ENCODE measurements around the gene ZC3H13. TPM values are rescaled to one million over a fixed set of nuclear protein-coding genes. Genes with fewer than 3 reads are reported as not detected.

The ZC3H13 gene
- total and polyA plus RNA-seq, 4 donors: 14.1 to 57.0 (median 35.9) TPM

- Histone ChIP-seq H3K27ac (ENCODE audit: low read depth in 1 of 2, low read length in 2 of 2) (no peak overlapping the region), H3K4me3 (ENCODE audit: low read length in 2 of 2) (no peak overlapping the region), H3K4me1 (ENCODE audit: control insufficient read depth in 1 of 2, insufficient read depth in 2 of 2, low read length in 2 of 2) (no peaks in the 10 kb centered on the region), H3K27me3 (ENCODE audit: control insufficient read depth in 1 of 2, insufficient read depth in 2 of 2, low read length in 1 of 2) (no peaks in the 10 kb centered on the region), H3K9me3 (ENCODE audit: control insufficient read depth, low read length) (peaks cover 5% of the 10 kb centered on the region), H3K36me3 (ENCODE audit: control insufficient read depth in 1 of 2, insufficient read depth in 2 of 2, low read length in 1 of 2) (no peaks in the 10 kb centered on the region)
- intact Hi-C loops (cut with DNase I): no loop called here
- 88 to 94% methylated on average over 7 of the region's 7 CpGs for WGBS, 2 donors
- ATAC-seq (ENCODE audit: low FRiP score) (no peak), DNase-seq (no peak)
These were observed 136.7 kb downstream of the ZC3H13 start for GRCh38 chr13:45915686-45916439.

GRCh38 chr13:45909673-45910072, 142.9 kb downstream of the ZC3H13 start:
- H3K27me3 ChIP-seq (ENCODE audit: control insufficient read depth in 1 of 2, insufficient read depth in 2 of 2, low read length in 1 of 2): no peaks in the 10 kb centered on the region
- no peak overlapping the region for H3K27ac ChIP-seq (ENCODE audit: low read depth in 1 of 2, low read length in 2 of 2)
- no peaks in the 10 kb centered on the region for H3K36me3 ChIP-seq (ENCODE audit: control insufficient read depth in 1 of 2, insufficient read depth in 2 of 2, low read length in 1 of 2)
- 51 to 61% methylated on average over 7 of the region's 7 CpGs for WGBS, 2 donors
- intact Hi-C loops (cut with DNase I): no loop called here
- DNase-seq (no peak), ATAC-seq (ENCODE audit: low FRiP score) (peak; percentile 32)
- H3K9me3 ChIP-seq (ENCODE audit: control insufficient read depth, low read length): peaks cover 4% of the 10 kb centered on the region
- H3K4me1 ChIP-seq (ENCODE audit: control insufficient read depth in 1 of 2, insufficient read depth in 2 of 2, low read length in 2 of 2): no peaks in the 10 kb centered on the region
- no peak overlapping the region for H3K4me3 ChIP-seq (ENCODE audit: low read length in 2 of 2)

GRCh38 chr13:45909089-45909488, 143.5 kb downstream of the ZC3H13 start:
- H3K27me3 ChIP-seq (ENCODE audit: control insufficient read depth in 1 of 2, insufficient read depth in 2 of 2, low read length in 1 of 2): no peaks in the 10 kb centered on the region
- DNase-seq (no peak), ATAC-seq (ENCODE audit: low FRiP score) (no peak)
- H3K36me3 ChIP-seq (ENCODE audit: control insufficient read depth in 1 of 2, insufficient read depth in 2 of 2, low read length in 1 of 2): no peaks in the 10 kb centered on the region
- intact Hi-C loops (cut with DNase I): no loop called here
- H3K4me1 ChIP-seq (ENCODE audit: control insufficient read depth in 1 of 2, insufficient read depth in 2 of 2, low read length in 2 of 2): no peaks in the 10 kb centered on the region
- H3K4me3 ChIP-seq (ENCODE audit: low read length in 2 of 2): no peak overlapping the region
- no peak overlapping the region for H3K27ac ChIP-seq (ENCODE audit: low read depth in 1 of 2, low read length in 2 of 2)
- peaks cover 4% of the 10 kb centered on the region for H3K9me3 ChIP-seq (ENCODE audit: control insufficient read depth, low read length)
- WGBS, 2 donors: 68 to 80% methylated on average over 3 of the region's 3 CpGs

GRCh38 chr13:45907503-45907902, 145.0 kb downstream of the ZC3H13 start:
- no peaks in the 10 kb centered on the region for H3K27me3 ChIP-seq (ENCODE audit: control insufficient read depth in 1 of 2, insufficient read depth in 2 of 2, low read length in 1 of 2)
- no peak overlapping the region for H3K27ac ChIP-seq (ENCODE audit: low read depth in 1 of 2, low read length in 2 of 2)
- H3K4me1 ChIP-seq (ENCODE audit: control insufficient read depth in 1 of 2, insufficient read depth in 2 of 2, low read length in 2 of 2): no peaks in the 10 kb centered on the region
- no peaks in the 10 kb centered on the region for H3K36me3 ChIP-seq (ENCODE audit: control insufficient read depth in 1 of 2, insufficient read depth in 2 of 2, low read length in 1 of 2)
- ATAC-seq (ENCODE audit: low FRiP score) (no peak), DNase-seq (no peak)
- no peak overlapping the region for H3K4me3 ChIP-seq (ENCODE audit: low read length in 2 of 2)
- peaks cover 4% of the 10 kb centered on the region for H3K9me3 ChIP-seq (ENCODE audit: control insufficient read depth, low read length)
- intact Hi-C loops (cut with DNase I): no loop called here
- 37 to 39% methylated on average over 11 of the region's 11 CpGs for WGBS, 2 donors

Other genes with a start within 250 kb of the ZC3H13 start
- under 1 TPM in 1 of 2 donors, not detected in 1; 0.09 TPM for gene SIAH3, start 201.0 kb downstream of the ZC3H13 start, total RNA-seq
- gene SIAH3, start 201.0 kb downstream of the ZC3H13 start, polyA plus RNA-seq: under 1 TPM in 1 of 2 donors, not detected in 1; 0.13 TPM
- not detected for gene CPB2, start 52.3 kb upstream of the ZC3H13 start, total RNA-seq
- gene CPB2, start 52.3 kb upstream of the ZC3H13 start, polyA plus RNA-seq: not detected
- gene LCP1, start 129.4 kb upstream of the ZC3H13 start, total RNA-seq: 10 to 100 TPM; 74.7 to 76.5 TPM
- 10 to 100 TPM in 1 of 2 donors, 1 to 10 TPM in 1; 6.2 to 36.2 TPM for gene LCP1, start 129.4 kb upstream of the ZC3H13 start, polyA plus RNA-seq
- under 1 TPM in 1 of 2 donors, not detected in 1; 0.99 TPM for gene LRRC63, start 159.2 kb upstream of the ZC3H13 start, total RNA-seq
- under 1 TPM in 1 of 2 donors, not detected in 1; 0.15 TPM for gene LRRC63, start 159.2 kb upstream of the ZC3H13 start, polyA plus RNA-seq

Measured in aorta (tissue), 5 donors.